Astrocyte (in vitro differentiated cells and primary cell): ENCODE data around the gene PCBP3.

ENCODE experiments used
- EZH2 ChIP-seq: IDR thresholded peaks from 2 replicates; pipeline ENCODE4 v1.6.1; 2012; ENCODE audit warnings: mild to moderate bottlenecking, low read length, inconsistent platforms; ENCODE audit not compliant: insufficient read depth
- TF ChIP-seq, protein P1 (sequence below): IDR thresholded peaks from 2 replicates; pipeline ENCODE4 v1.5.1; 2011; ENCODE audit warnings: low read depth, mild to moderate bottlenecking, inconsistent platforms, low read length, moderate library complexity; ENCODE audit not compliant: insufficient read depth

DNA sequence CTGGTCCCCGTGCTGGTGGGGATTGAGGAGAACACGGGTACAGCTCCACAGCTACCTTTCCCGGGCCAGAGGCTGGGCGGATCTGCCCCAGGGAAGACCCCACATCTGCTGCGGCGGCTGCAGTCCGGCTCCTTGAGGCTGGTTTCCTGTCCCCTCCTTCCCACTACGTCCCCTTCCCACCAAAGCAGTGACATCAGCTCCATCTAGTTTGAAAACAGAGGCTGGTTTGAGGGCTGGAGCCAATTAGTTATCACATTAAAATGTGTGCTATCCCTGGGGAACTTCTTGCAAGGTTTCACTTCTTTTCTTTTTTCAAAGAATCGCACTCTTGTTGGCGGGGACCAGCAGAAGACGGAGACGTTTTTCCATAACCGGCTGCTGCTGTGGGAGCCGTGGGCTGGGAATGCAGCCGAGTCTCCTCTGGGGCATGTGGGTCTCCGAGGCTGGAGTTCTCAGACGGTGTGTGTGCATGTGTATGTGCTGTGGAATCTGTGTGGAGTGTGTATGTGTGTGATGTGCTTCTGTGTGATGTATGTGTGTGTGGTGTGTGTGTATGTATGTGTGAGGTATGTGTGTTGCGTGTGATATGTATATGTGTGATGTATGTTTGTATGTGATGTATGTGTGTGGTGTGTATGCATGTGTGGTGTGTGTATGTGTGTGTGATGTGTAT, 8.9 kb upstream of the PCBP3 start:
- TF ChIP-seq, protein P1, sequence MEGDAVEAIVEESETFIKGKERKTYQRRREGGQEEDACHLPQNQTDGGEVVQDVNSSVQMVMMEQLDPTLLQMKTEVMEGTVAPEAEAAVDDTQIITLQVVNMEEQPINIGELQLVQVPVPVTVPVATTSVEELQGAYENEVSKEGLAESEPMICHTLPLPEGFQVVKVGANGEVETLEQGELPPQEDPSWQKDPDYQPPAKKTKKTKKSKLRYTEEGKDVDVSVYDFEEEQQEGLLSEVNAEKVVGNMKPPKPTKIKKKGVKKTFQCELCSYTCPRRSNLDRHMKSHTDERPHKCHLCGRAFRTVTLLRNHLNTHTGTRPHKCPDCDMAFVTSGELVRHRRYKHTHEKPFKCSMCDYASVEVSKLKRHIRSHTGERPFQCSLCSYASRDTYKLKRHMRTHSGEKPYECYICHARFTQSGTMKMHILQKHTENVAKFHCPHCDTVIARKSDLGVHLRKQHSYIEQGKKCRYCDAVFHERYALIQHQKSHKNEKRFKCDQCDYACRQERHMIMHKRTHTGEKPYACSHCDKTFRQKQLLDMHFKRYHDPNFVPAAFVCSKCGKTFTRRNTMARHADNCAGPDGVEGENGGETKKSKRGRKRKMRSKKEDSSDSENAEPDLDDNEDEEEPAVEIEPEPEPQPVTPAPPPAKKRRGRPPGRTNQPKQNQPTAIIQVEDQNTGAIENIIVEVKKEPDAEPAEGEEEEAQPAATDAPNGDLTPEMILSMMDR, result no peak
- no peak for TF ChIP-seq EZH2
